Measurements from ENCODE around the gene SSR4. TPM values are rescaled to one million over a fixed set of nuclear protein-coding genes. Genes with fewer than 3 reads are reported as not detected.
A peak's percentile ranks its signal among the peaks of the same experiment; 100 is the strongest.

SSR4 gene
- total and polyA plus RNA-seq, 12 donors = 94.1 to 551 (median 147) TPM

DNA sequence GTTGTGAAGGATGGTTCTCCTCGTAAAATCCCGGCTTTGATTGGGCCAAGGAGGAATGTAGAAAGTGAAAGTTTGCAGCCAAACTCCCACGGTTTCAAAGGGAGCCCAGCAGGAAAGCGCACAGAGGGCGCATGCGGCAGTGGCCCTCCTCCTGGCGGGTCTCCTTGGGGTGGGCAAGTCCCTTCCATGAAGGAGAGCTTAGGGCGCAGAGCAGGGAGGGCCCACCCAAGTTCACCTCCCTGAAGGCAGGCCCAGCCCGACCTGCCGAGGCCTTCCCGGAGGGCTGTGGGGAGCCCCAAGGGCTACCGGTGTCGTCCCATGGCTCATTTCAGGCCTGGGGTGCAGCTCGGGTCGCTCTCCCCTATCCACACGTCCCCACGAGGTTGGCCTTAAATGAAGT, 33.8 kb downstream of the SSR4 start:
- no peak for DNase-seq
- peaks cover 0 to 94% (median 0%) of the 10 kb centered on the region in 7 donors for H3K27me3 ChIP-seq
- H3K4me1 ChIP-seq = peaks cover 0 to 16% (median 0%) of the 10 kb centered on the region in 9 donors
- WGBS, 2 donors = 21 to 46% methylated on average over 15 to 17 of the region's 17 CpGs
- peak in 2 of 8 donors; percentile 40 to 49 for ATAC-seq
- H3K4me3 ChIP-seq = peak overlapping the region in 6 of 10 donors; percentile 46 to 55 (median 52)
- no peak for TF ChIP-seq CTCF (IDR thresholded peaks at IDR 0.05)
- peak overlapping the region in 2 of 10 donors; percentile 16 to 51 for H3K27ac ChIP-seq
- no peaks in the 10 kb centered on the region for H3K9me3 ChIP-seq
- H3K36me3 ChIP-seq = no peaks in the 10 kb centered on the region
- intact Hi-C loops (cut with DNase I) = no loop called here

DNA sequence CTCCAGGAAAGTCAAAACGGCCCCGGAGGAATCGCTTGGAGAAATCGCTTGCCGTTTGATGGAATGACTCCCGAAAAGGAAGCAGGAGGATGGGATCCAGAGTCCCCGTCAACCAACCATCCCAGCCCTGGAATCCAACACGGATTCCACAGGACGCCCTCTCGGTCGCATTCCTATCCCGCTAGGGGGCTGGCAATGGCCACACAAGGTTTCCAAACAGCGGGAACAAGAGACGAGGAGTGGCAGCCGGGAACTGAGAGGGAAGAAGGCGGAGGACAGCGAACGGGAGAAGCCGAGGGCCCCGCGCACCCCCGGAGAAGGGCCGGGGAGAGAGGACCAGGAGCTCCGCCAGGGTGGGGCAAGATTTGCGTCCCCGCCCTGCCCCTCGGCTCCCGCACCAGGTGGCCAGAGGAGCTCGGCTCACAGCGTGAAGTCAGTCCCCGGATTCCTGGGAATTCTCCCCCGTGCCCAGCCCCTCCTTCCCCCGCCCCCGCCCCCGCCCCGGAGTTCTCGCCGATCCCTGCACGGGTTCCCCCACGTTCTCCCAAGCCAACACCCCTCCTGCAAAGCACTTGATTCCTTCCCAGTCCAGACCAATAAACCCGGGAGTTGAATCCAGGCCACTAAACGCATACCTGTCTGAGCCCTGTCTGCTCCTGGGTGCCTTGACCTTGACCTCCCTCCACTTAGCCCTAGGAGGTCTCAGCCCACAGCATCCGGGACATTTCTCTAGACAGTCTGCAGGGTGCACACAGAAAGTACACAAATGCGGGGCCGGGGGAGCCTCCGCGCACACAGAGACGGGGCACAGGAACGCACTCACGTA, 34.5 kb downstream of the SSR4 start:
- H3K9me3 ChIP-seq = no peaks in the 10 kb centered on the region
- TF ChIP-seq CTCF (IDR thresholded peaks at IDR 0.05) = no peak

DNA sequence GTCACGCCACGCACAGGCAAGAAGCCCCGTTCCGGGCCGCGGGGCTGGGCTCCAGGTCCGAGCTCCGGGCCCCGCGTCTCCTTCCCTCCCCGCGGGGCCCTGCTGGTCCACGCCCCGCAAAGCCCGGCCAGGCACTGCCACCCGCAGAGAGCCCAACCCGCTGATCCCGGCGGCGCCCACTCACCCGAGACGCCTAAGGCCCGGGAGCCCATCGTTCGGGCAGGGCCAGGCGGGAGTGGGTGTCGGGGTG, 35.0 kb downstream of the SSR4 start:
- TF ChIP-seq CTCF (IDR thresholded peaks at IDR 0.05) = no peak

More for the DNA sequence above, 34.5 kb downstream of the SSR4 start:
- Histone ChIP-seq H3K4me1 (peaks cover 0 to 16% (median 0%) of the 10 kb centered on the region in 9 donors), H3K36me3 (no peaks in the 10 kb centered on the region), H3K27me3 (peaks cover 0 to 94% (median 0%) of the 10 kb centered on the region in 7 donors), H3K27ac (peak overlapping the region in 3 of 10 donors; percentile 16 to 51 (median 28)), H3K4me3 (peak overlapping the region; percentile 18 to 55 (median 49))
- intact Hi-C loops (cut with DNase I) = no loop called here
- DNase-seq (no peak), ATAC-seq (peak in 3 of 8 donors; percentile 32 to 56 (median 50))
- WGBS, 2 donors = 2 to 4% methylated on average over 27 to 47 of the region's 50 CpGs

DNA sequence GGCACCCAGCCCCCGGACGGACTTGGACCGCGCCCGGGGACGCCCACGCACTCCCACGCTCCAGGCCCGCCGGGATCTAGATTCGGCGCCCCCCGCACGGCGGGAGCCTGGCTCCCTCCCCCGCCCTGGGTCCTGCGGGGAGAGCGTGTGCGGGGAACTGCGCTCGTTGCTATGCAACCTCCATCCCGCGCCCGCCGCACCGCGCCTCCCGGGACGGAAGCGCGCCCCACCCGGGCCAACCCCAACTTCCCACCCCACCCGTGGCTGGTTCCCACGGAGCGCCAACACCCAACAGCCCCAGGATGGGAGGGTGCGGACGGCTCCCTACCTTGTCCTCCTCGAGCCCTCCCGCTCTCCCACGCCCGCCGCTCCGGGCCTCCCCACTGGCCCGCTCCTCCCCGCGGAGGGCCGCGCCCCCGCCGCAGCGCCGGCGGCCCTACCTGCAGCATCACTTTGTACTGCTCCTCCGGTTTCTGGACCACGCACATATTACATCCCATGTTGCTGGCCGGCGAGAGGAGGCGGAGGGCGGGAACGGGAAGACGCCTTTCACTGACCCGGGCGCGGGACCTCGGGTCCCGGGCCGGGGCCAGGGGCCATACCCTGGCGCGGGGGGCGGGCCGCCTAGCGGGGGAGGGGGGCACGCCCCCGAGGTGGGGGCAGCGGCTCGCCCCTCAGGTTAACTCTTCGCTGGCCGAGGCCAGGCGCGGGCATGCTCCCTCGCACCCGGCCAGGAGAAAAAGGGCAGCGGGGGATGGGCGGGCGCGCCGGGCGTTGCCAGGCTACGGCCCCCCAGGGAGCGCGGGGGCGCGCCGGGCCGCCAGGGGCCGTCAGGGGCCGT, 35.6 kb downstream of the SSR4 start, which contains the start of gene PDZD4:
PDZD4 (minus strand) TSS at position 746 of the 841 bp plus-strand sequence; CDS start at position 500, 246 bp downstream.
- DNase-seq (no peak), ATAC-seq (peak in 5 of 8 donors; percentile 8 to 43 (median 32))
- no peaks in the 10 kb centered on the region for H3K36me3 ChIP-seq
- H3K4me1 ChIP-seq = peaks cover 0 to 16% (median 0%) of the 10 kb centered on the region in 9 donors
- H3K4me3 ChIP-seq = peak within 1 kb of the TSS; percentile 18 to 55 (median 49)
- no peaks in the 10 kb centered on the region for H3K9me3 ChIP-seq
- no peak within 1 kb of the TSS for H3K27ac ChIP-seq
- peaks cover 0 to 91% (median 0%) of the 10 kb centered on the region in 7 donors for H3K27me3 ChIP-seq
- no peak for TF ChIP-seq CTCF (IDR thresholded peaks at IDR 0.05)
- 1% methylated on average over 19 to 79 of the region's 97 CpGs for WGBS, 2 donors
- intact Hi-C loops (cut with DNase I) = no loop called here

More for the DNA sequence above, 35.0 kb downstream of the SSR4 start:
- intact Hi-C loops (cut with DNase I) = no loop called here
- no peak for DNase-seq
- peak overlapping the region; percentile 18 to 55 (median 49) for H3K4me3 ChIP-seq
- peaks cover 0 to 16% (median 0%) of the 10 kb centered on the region in 9 donors for H3K4me1 ChIP-seq
- H3K36me3 ChIP-seq = no peaks in the 10 kb centered on the region
- peaks cover 0 to 90% (median 0%) of the 10 kb centered on the region in 7 donors for H3K27me3 ChIP-seq
- WGBS, 2 donors = 0 to 1% methylated on average over 11 to 26 of the region's 27 CpGs
- peak in 5 of 8 donors; percentile 13 to 32 (median 17) for ATAC-seq
- no peaks in the 10 kb centered on the region for H3K9me3 ChIP-seq
- no peak overlapping the region for H3K27ac ChIP-seq

All from heart right ventricle (tissue), 16 donors.